ENCODE results near the gene NXPH3. TPM values are rescaled to one million over a fixed set of nuclear protein-coding genes. Genes with fewer than 3 reads are reported as not detected.
A peak's percentile ranks its signal among the peaks of the same experiment; 100 is the strongest.

NXPH3 gene
- total RNA-seq, 1 experiment from 2014 or later: 0.10 TPM

DNA sequence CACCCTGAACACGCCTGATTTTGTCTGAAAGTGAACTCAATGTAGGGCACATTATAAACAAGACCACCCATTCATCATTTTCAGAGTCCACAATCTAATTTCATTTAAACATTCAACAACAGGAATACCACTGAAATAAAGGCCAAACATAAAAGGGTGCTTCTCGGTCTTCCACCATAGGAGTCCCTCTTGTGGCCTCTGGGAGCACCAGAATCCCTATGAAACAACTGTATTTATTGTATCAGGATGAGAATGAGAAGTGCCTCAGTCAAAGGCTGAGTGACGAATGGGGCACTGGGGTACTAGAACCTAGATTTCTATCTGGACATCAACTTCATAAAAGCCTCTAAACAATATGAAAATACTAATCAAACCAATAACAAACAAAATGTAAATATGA lies 40.4 kb downstream of the NXPH3 start:
- DNase-seq (ENCODE audit: low read depth, low spot score): no peak
- Histone ChIP-seq H3K4me3 (replicated peaks in 1 of 2; ENCODE audit: low read depth in 1 of 2, low read length in 2 of 2) (no peak overlapping the region), H4K20me1 (ENCODE audit: insufficient read depth) (peaks cover 4% of the 10 kb centered on the region; the same call in 1 of the 2 replicates), H3K27me3 (ENCODE audit: insufficient read depth, low read length) (no peaks in the 10 kb centered on the region), H3K9ac (ENCODE audit: low read length) (no peak overlapping the region), H3K4me2 (ENCODE audit: low read length) (no peak overlapping the region), H3K79me2 (ENCODE audit: insufficient read depth, low read length) (peaks cover 8% of the 10 kb centered on the region; the same call in 1 of the 2 replicates), H2AFZ (ENCODE audit: low read depth, low read length, poor library complexity, severe bottlenecking) (no peak overlapping the region), H3K9me2 (ENCODE audit: insufficient read depth) (no peaks in the 10 kb centered on the region), H3K9me3 (ENCODE audit: control insufficient read depth in 1 of 2, insufficient read depth in 1 of 2, low read depth in 1 of 2, low read length in 2 of 2) (no peaks in the 10 kb centered on the region), H3K27ac (ENCODE audit: low read depth, low read length) (no peak overlapping the region), H3K36me3 (ENCODE audit: control insufficient read depth in 1 of 2, insufficient read depth in 2 of 2, low read length in 2 of 2) (peaks cover 21 to 31% of the 10 kb centered on the region in 2 experiments; a peak in 3 of 4 replicates), H3K4me1 (ENCODE audit: control insufficient read depth in 1 of 2, insufficient read depth in 2 of 2, low read length in 2 of 2) (no peaks in the 10 kb centered on the region)
- ATAC-seq: peak; percentile 69
- TF ChIP-seq YY1 (IDR thresholded peaks at IDR 0.05; ENCODE audit: extremely low read depth, insufficient replicate concordance, low read depth, low read length): no peak
- TF ChIP-seq, protein P1, sequence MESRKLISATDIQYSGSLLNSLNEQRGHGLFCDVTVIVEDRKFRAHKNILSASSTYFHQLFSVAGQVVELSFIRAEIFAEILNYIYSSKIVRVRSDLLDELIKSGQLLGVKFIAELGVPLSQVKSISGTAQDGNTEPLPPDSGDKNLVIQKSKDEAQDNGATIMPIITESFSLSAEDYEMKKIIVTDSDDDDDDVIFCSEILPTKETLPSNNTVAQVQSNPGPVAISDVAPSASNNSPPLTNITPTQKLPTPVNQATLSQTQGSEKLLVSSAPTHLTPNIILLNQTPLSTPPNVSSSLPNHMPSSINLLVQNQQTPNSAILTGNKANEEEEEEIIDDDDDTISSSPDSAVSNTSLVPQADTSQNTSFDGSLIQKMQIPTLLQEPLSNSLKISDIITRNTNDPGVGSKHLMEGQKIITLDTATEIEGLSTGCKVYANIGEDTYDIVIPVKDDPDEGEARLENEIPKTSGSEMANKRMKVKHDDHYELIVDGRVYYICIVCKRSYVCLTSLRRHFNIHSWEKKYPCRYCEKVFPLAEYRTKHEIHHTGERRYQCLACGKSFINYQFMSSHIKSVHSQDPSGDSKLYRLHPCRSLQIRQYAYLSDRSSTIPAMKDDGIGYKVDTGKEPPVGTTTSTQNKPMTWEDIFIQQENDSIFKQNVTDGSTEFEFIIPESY (IDR thresholded peaks at IDR 0.05; ENCODE audit: extremely low read depth, insufficient replicate concordance, low read length): no peak
- TF ChIP-seq RAD21 (IDR thresholded peaks at IDR 0.05; ENCODE audit: low read depth): peak; percentile 9; the same call in 1 of the 2 replicates
- TF ChIP-seq EGR1 (IDR thresholded peaks at IDR 0.05; ENCODE audit: low read depth): no peak
- no peak for TF ChIP-seq TCF7L2 (IDR thresholded peaks at IDR 0.05; ENCODE audit: borderline replicate concordance, extremely low read depth, insufficient read depth, insufficient read length)
- TF ChIP-seq FOSL1 (IDR thresholded peaks at IDR 0.05; ENCODE audit: low read depth): no peak
- TF ChIP-seq, protein P2, sequence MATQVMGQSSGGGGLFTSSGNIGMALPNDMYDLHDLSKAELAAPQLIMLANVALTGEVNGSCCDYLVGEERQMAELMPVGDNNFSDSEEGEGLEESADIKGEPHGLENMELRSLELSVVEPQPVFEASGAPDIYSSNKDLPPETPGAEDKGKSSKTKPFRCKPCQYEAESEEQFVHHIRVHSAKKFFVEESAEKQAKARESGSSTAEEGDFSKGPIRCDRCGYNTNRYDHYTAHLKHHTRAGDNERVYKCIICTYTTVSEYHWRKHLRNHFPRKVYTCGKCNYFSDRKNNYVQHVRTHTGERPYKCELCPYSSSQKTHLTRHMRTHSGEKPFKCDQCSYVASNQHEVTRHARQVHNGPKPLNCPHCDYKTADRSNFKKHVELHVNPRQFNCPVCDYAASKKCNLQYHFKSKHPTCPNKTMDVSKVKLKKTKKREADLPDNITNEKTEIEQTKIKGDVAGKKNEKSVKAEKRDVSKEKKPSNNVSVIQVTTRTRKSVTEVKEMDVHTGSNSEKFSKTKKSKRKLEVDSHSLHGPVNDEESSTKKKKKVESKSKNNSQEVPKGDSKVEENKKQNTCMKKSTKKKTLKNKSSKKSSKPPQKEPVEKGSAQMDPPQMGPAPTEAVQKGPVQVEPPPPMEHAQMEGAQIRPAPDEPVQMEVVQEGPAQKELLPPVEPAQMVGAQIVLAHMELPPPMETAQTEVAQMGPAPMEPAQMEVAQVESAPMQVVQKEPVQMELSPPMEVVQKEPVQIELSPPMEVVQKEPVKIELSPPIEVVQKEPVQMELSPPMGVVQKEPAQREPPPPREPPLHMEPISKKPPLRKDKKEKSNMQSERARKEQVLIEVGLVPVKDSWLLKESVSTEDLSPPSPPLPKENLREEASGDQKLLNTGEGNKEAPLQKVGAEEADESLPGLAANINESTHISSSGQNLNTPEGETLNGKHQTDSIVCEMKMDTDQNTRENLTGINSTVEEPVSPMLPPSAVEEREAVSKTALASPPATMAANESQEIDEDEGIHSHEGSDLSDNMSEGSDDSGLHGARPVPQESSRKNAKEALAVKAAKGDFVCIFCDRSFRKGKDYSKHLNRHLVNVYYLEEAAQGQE (IDR thresholded peaks at IDR 0.05; ENCODE audit: low read depth): no peak
- TF ChIP-seq, protein P3, sequence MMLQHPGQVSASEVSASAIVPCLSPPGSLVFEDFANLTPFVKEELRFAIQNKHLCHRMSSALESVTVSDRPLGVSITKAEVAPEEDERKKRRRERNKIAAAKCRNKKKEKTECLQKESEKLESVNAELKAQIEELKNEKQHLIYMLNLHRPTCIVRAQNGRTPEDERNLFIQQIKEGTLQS (IDR thresholded peaks at IDR 0.05): no peak
- TF ChIP-seq SRF (IDR thresholded peaks at IDR 0.05; ENCODE audit: low read depth): no peak
- TF ChIP-seq EZH2 (IDR thresholded peaks at IDR 0.05): no peak
- no peak for TF ChIP-seq JUND (IDR thresholded peaks at IDR 0.05)
- TF ChIP-seq, protein P4, sequence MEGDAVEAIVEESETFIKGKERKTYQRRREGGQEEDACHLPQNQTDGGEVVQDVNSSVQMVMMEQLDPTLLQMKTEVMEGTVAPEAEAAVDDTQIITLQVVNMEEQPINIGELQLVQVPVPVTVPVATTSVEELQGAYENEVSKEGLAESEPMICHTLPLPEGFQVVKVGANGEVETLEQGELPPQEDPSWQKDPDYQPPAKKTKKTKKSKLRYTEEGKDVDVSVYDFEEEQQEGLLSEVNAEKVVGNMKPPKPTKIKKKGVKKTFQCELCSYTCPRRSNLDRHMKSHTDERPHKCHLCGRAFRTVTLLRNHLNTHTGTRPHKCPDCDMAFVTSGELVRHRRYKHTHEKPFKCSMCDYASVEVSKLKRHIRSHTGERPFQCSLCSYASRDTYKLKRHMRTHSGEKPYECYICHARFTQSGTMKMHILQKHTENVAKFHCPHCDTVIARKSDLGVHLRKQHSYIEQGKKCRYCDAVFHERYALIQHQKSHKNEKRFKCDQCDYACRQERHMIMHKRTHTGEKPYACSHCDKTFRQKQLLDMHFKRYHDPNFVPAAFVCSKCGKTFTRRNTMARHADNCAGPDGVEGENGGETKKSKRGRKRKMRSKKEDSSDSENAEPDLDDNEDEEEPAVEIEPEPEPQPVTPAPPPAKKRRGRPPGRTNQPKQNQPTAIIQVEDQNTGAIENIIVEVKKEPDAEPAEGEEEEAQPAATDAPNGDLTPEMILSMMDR (IDR thresholded peaks at IDR 0.05 in 2 of 3, conservative IDR thresholded peaks at IDR 0.05 in 1 of 3; ENCODE audit: borderline replicate concordance in 1 of 3, insufficient read depth in 1 of 3, low read depth in 2 of 3, low read length in 2 of 3): peak in 2 of 3 experiments; percentile 27 to 49; a peak in 3 of 6 replicates
- TF ChIP-seq POLR2AphosphoS5 (IDR thresholded peaks at IDR 0.05; ENCODE audit: low read depth, low read length): no peak
- no peak for TF ChIP-seq POLR2A (IDR thresholded peaks at IDR 0.05; ENCODE audit: borderline replicate concordance, extremely low read depth, insufficient read depth, insufficient read length)
- no peak for TF ChIP-seq CBX3 (IDR thresholded peaks at IDR 0.05; ENCODE audit: low read depth)
- POLR2A ChIA-PET: no interaction called here
- RAD21 ChIA-PET (ENCODE audit: low non-redundant PET in 1 of 2, low total read pairs in 2 of 2, uncharacterized antibody in 2 of 2, unreplicated experiment in 2 of 2): no interaction called here
- intact Hi-C loops (cut with micrococcal nuclease): no loop called here
- no TSS peak for BruUV-seq (replicated peaks)
- CTCF ChIA-PET: interaction anchor here (1.0 kb wide), 1 partner anchor 11 kb away, joined by 3 read pairs; no protein-coding TSS in a partner anchor

Measured in HCT116 (cell line).